Panc1 (cell line): ENCODE data around the gene CCDC77.

Experiments
- POLR2AphosphoS5 ChIP-seq: IDR thresholded peaks from 2 replicates; pipeline ENCODE4 v1.6.1; 2012; ENCODE audit warnings: mild to moderate bottlenecking, low read depth, low read length, moderate library complexity
- TF ChIP-seq, protein P1 (sequence below), 2 experiments: IDR thresholded peaks; 2 replicates each; pipeline ENCODE4 v1.6.1; 2011 to 2012; ENCODE audit warnings: low read depth in 2 of 2, control low read depth in 1 of 2, low read length in 1 of 2, mild to moderate bottlenecking in 1 of 2, moderate library complexity in 1 of 2; ENCODE audit not compliant: insufficient read depth in 1 of 2
- TF ChIP-seq, protein P2 (sequence below): fragments of 450-650 bp; IDR thresholded peaks from 2 replicates; pipeline ENCODE4 v1.5.1; 2017; ENCODE audit warnings: mild to moderate bottlenecking

DNA sequence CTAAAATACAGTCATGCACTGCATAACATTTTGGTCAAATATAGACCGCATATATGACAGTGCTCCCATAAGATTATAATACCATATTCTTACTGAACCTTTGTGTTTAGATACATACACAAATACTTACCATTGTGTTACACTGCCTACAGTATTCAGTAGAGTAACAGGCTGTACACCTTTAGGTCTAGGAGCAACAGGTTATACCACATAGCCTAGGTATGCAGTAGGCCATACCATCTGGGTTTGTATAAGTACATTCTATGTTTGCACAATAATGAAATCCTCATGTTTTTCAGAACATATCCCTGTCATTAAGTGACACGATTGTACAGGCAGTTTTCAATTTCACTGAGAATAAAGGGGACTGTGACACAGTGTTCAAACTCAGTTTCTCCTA, 34.6 kb upstream of the CCDC77 start:
- TF ChIP-seq, protein P1, sequence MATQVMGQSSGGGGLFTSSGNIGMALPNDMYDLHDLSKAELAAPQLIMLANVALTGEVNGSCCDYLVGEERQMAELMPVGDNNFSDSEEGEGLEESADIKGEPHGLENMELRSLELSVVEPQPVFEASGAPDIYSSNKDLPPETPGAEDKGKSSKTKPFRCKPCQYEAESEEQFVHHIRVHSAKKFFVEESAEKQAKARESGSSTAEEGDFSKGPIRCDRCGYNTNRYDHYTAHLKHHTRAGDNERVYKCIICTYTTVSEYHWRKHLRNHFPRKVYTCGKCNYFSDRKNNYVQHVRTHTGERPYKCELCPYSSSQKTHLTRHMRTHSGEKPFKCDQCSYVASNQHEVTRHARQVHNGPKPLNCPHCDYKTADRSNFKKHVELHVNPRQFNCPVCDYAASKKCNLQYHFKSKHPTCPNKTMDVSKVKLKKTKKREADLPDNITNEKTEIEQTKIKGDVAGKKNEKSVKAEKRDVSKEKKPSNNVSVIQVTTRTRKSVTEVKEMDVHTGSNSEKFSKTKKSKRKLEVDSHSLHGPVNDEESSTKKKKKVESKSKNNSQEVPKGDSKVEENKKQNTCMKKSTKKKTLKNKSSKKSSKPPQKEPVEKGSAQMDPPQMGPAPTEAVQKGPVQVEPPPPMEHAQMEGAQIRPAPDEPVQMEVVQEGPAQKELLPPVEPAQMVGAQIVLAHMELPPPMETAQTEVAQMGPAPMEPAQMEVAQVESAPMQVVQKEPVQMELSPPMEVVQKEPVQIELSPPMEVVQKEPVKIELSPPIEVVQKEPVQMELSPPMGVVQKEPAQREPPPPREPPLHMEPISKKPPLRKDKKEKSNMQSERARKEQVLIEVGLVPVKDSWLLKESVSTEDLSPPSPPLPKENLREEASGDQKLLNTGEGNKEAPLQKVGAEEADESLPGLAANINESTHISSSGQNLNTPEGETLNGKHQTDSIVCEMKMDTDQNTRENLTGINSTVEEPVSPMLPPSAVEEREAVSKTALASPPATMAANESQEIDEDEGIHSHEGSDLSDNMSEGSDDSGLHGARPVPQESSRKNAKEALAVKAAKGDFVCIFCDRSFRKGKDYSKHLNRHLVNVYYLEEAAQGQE (IDR thresholded peaks at IDR 0.05; ENCODE audit: insufficient read depth in 1 of 2, low read depth in 2 of 2, low read length in 1 of 2): no peak
- TF ChIP-seq, protein P2, sequence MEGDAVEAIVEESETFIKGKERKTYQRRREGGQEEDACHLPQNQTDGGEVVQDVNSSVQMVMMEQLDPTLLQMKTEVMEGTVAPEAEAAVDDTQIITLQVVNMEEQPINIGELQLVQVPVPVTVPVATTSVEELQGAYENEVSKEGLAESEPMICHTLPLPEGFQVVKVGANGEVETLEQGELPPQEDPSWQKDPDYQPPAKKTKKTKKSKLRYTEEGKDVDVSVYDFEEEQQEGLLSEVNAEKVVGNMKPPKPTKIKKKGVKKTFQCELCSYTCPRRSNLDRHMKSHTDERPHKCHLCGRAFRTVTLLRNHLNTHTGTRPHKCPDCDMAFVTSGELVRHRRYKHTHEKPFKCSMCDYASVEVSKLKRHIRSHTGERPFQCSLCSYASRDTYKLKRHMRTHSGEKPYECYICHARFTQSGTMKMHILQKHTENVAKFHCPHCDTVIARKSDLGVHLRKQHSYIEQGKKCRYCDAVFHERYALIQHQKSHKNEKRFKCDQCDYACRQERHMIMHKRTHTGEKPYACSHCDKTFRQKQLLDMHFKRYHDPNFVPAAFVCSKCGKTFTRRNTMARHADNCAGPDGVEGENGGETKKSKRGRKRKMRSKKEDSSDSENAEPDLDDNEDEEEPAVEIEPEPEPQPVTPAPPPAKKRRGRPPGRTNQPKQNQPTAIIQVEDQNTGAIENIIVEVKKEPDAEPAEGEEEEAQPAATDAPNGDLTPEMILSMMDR: no peak
- no peak for TF ChIP-seq POLR2AphosphoS5
